GM21423 (cell line): ENCODE measurements around the gene SLC4A3.

Experiments
- ATAC-seq: cut with Tn5 transposase; IDR thresholded peaks from one replicate; pipeline ENCODE4 v1.9.1; 2021; ENCODE audit warnings: mild to moderate bottlenecking, moderate library complexity; ENCODE audit not compliant: unreplicated experiment

SLC4A3 gene, protein sequence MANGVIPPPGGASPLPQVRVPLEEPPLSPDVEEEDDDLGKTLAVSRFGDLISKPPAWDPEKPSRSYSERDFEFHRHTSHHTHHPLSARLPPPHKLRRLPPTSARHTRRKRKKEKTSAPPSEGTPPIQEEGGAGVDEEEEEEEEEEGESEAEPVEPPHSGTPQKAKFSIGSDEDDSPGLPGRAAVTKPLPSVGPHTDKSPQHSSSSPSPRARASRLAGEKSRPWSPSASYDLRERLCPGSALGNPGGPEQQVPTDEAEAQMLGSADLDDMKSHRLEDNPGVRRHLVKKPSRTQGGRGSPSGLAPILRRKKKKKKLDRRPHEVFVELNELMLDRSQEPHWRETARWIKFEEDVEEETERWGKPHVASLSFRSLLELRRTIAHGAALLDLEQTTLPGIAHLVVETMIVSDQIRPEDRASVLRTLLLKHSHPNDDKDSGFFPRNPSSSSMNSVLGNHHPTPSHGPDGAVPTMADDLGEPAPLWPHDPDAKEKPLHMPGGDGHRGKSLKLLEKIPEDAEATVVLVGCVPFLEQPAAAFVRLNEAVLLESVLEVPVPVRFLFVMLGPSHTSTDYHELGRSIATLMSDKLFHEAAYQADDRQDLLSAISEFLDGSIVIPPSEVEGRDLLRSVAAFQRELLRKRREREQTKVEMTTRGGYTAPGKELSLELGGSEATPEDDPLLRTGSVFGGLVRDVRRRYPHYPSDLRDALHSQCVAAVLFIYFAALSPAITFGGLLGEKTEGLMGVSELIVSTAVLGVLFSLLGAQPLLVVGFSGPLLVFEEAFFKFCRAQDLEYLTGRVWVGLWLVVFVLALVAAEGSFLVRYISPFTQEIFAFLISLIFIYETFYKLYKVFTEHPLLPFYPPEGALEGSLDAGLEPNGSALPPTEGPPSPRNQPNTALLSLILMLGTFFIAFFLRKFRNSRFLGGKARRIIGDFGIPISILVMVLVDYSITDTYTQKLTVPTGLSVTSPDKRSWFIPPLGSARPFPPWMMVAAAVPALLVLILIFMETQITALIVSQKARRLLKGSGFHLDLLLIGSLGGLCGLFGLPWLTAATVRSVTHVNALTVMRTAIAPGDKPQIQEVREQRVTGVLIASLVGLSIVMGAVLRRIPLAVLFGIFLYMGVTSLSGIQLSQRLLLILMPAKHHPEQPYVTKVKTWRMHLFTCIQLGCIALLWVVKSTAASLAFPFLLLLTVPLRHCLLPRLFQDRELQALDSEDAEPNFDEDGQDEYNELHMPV

GRCh38 chr2:219627103-219628100 lies at the start of gene SLC4A3:
Gene SLC4A3 (plus strand): TSS chr2:219627630. CDS start chr2:219627993, 363 bp downstream.
- ATAC-seq = no peak

DNA sequence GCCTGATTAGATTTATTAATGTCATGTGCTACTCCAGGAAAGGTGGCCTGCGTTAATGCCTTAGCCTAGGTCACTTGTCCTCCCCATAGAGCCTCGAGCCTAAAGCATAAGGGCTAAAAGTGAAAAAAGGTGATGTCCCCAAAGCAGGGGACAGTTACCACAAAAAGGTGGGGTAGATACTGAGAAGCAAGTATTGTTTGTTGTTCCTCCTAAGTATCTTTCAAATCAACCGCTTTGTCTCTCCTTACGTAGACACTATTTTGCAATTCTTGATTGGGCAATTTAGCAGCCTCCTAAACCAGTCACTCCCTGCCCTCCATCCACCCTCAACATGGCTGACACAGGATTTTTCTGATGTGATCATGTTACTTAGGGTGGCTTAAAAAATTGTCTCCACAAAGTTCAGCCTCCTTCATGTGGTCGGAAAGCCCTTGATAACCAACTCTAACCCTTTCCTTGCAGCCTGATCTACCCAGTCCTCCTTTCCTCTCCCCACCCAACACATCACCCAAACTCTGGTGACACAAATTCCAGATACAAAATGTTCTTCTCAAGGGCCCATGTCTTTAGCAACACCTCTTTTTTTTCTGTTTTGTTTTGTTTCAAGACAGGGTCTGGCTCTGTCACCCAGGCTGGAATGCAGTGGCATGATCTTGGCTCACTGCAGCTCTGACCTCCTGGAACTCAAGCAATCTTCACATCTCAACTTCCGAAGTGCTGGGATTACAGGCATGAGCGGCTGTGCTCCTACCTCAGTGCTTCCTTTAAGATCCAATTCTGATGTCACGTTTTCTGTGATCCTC lies 48.4 kb upstream of the SLC4A3 start:
- no peak for ATAC-seq

- no peak for ATAC-seq
Measured at GRCh38 chr2:219581346-219581745, 46.1 kb upstream of the SLC4A3 start.

DNA sequence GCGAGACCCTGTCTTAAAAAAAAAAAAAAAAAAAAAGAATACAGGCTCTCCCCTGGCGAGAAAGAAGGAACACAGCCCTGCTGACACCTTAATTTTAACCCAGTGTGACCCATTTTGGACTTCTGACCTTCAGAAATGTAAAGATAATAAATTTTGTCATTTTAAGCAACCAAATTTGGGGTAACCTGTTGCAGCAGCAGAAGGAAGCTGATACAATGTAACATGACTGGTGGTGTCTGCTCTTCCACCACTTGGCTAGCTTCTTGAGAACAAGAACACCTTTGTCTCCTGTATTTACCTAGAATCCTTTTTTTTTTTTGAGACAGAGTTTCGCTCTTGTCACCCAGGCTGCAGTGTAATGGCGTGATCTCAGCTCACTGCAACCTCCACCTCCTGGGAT lies 36.3 kb upstream of the SLC4A3 start:
- ATAC-seq = no peak

- no peak for ATAC-seq
Measured at GRCh38 chr2:219592736-219593135, 34.7 kb upstream of the SLC4A3 start.

- ATAC-seq = no peak
Measured at GRCh38 chr2:219593154-219593553, 34.3 kb upstream of the SLC4A3 start.

DNA sequence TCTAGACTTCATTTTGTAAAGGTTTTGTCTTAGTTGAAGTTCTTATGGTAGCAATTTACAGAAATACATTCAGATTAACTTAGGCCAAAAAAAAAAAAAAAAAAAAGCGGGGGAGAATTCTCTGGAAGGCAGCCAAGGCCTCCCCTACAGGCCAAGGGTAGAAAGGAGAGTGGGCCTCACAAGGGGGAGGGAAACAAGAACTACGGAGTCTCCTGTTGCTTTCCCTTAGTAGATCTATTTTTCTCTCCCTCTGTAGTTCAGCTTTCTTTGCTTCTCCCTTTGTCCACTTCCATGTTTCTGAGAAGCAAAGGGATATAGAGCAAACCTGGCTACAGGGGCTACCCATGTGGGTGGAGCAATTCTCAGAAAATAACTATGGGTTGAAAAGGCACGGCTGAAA lies 32.2 kb upstream of the SLC4A3 start:
- no peak for ATAC-seq

DNA sequence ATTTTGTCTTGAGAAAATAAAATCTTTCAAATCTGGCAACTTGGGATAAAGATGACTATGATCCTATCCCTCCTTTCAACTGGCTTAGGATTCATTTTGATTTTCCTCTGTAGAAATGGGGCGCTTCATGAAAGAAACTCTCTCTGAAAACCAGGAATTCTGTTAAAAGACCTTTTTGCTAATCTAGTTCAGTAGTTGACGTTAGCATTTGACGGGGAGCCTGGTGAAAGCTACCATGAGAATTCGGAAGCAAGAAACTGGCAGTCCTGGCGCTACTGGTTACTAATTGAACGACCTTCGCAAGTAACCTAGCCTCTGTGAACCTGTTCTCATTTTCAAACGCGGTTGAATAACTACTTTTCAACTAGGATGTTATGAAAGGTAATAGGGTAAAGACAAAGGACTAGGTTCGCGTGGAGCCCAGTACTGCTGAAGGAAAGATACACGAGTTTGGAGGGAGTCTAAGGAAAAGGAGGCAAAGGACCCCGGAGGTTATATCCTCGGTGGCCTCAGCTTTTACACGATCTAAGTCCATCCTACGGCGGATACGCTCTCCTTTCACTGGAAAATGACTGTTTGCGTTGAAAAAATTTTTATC lies 30.4 kb upstream of the SLC4A3 start:
- ATAC-seq = peak; percentile 5

DNA sequence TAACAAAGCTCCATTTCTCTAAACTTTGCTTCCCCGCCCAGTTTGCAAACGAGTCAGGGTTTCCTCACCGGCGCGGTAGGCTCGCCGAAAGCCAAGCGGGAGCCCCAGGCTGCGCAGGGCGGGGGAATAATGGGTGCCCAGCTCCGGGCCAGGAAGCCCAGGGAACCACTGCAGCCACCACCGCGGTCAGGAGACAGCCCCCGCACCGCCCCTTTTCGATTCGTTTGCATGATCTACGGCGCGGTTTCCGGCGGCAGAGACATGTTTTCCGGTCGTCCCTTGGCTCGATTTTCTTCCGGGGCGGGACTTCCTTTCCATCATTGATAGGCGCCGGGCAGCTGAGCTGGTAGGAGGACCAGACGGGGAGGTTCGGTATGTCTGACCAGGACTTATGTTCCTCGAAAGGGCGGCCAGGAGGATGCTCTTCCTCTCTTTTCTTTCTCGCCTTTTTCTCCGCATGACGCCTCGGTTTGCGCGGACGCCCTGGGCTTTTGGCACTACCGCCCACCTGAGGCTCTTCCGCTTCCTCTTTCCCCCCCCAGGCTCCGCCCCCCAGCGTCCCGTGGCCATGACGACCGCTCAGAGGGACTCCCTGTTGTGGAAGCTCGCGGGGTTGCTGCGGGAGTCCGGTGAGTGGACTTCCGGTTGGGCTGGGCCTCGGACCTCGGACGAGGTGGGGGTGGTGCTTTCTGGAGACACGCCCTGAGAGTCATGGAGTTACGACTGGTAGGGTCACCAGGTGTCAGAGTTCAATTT lies 29.7 kb upstream of the SLC4A3 start, which contains the start of gene STK11IP:
STK11IP (plus strand) TSS at position 306 of the 756 bp plus-strand sequence; CDS start at position 569, 263 bp downstream.
- peak; percentile 90 for ATAC-seq

GRCh38 chr2:219598308-219599078 lies 28.9 kb upstream of the SLC4A3 start:
- no peak for ATAC-seq

DNA sequence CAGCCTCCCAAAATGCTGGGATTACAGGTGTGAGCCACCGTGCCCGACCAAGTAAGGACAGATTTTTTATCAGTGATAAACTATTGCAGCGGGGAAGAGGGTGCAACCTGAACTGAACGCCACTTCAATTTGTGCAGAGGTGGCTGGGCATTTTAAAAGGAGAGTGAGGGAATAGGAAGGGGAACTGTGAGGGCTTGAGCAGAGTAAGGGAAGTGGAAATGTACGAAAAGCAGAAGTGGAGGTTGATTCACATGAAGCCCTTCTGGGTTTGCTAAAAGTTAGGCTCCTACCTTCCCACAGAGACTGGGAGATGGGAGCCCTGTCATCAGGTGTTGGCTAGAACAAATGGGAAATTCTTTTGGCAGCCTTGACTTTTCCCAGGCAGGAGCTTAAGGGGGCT lies 23.7 kb upstream of the SLC4A3 start:
- ATAC-seq = no peak

- no peak for ATAC-seq
Measured at GRCh38 chr2:219605607-219605954, 21.8 kb upstream of the SLC4A3 start.

DNA sequence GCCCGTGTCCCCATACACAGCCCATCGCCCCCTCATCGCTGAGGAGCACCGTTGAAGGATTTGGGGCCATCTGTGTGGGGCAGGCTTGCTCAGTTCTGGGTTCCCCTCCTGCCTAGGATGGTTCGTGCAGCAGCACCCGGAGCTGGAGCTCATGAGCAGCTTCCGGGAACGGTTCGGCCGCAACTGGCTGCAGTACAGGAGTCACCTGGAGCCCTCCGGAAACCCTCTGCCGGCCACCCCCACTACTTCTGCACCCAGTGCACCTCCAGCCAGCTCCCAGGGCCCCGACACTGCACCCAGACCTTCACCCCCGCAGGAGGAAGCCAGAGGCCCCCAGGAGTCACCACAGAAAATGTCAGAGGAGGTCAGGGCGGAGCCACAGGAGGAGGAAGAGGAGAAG lies 19.5 kb upstream of the SLC4A3 start:
- no peak for ATAC-seq

GRCh38 chr2:219608399-219608964 lies 18.9 kb upstream of the SLC4A3 start:
- no peak for ATAC-seq

DNA sequence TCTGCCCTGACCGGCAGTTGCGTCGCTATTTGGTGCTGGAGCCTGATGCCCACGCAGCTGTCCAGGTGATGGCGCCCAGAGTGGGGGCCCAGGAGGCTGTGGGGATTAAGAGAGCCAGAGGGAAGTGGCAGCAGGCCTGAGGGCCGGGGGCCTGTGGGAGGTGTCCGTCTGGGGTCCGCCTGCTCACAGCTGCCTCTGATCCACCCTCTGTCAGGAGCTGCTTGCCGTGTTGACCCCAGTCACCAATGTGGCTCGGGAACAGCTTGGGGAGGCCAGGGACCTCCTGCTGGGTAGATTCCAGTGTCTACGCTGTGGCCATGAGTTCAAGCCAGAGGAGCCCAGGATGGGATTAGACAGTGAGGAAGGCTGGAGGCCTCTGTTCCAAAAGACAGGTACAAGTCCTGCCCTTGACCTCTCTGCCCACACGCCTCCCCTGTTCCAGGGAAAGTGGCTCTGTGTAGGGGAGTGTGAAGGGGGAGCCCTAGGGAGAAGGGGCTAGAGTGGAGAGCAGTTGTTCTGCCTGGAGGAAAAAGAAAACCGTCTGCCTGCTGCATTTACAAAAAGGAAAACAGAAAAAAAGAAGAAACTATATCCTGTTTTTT lies 18.2 kb upstream of the SLC4A3 start:
- no peak for ATAC-seq

DNA sequence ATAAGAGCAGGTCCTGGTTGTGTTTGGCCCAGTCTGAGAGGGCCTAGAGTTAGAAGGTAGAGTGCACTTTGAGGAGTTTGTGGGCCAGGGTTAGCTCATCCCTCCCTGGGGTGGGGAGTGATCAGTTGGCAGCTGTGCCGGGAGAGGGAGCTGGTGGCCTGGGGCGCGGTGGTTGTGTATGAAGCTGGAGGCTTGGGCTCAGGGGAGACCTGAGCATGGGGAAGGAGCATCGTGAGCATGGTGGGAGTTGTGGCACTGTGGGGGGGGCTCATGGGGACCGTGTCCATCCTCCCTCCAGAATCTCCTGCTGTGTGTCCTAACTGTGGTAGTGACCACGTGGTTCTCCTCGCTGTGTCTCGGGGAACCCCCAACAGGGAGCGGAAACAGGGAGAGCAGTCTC lies 16.1 kb upstream of the SLC4A3 start:
- no peak for ATAC-seq
